AG09309 (cell line): ENCODE results near the gene RABL2A.
"Not testable (repeated sequence)": the region's sequence is repeated elsewhere in the genome, so short reads cannot be mapped to it uniquely, and the experiment has no call there.

Experiments
- DNase-seq: peaks from one replicate; pipeline ENCODE4 v3.0.0-alpha.2; 2010; ENCODE audit warnings: low read depth
- H3K4me3 ChIP-seq: 2 replicates; pipeline ENCODE4 v1.5.1; 2011; ENCODE audit warnings: mild to moderate bottlenecking, low read depth, low read length, moderate library complexity; ENCODE audit not compliant: control insufficient read depth
- CTCF ChIP-seq: IDR thresholded peaks from 2 replicates; pipeline ENCODE4 v1.5.1; 2011; ENCODE audit warnings: mild to moderate bottlenecking, low read depth, low read length, inconsistent platforms; ENCODE audit not compliant: insufficient read depth, control insufficient read depth; ENCODE audit errors: missing control alignments

RABL2A gene

GRCh38 chr2:113626616-113627330, at the start of gene RABL2A:
Gene RABL2A, plus strand, starts transcription at chr2:113627266. Its CDS starts 1,341 bp downstream, at chr2:113628607.
- peak within 1 kb of the TSS; percentile 50 for H3K4me3 ChIP-seq
- DNase-seq: not testable (repeated sequence)

DNA sequence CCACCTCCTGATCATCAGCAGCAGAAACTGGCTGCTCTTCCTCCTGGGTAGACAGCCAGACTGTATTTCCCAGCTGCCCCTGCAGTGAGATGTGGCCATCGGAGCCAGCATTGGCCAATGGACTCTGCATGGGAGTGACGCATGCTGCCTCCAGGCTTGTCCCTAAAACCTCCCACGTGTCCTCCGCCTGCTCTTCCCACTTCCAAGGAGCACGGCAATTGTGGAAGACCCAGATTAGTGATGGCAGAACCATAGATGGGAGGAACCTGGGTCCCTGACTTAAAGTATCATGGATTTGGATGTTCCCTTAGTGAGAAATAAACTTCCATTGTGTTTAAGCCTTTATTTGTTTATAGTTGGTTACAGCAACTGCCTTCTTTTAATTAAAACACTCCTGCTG, 48.6 kb upstream of the RABL2A start:
- H3K4me3 ChIP-seq, DNase-seq: not testable (repeated sequence)

- H3K4me3 ChIP-seq, DNase-seq: not testable (repeated sequence)
Observed at GRCh38 chr2:113582473-113582872, 44.6 kb upstream of the RABL2A start.

DNA sequence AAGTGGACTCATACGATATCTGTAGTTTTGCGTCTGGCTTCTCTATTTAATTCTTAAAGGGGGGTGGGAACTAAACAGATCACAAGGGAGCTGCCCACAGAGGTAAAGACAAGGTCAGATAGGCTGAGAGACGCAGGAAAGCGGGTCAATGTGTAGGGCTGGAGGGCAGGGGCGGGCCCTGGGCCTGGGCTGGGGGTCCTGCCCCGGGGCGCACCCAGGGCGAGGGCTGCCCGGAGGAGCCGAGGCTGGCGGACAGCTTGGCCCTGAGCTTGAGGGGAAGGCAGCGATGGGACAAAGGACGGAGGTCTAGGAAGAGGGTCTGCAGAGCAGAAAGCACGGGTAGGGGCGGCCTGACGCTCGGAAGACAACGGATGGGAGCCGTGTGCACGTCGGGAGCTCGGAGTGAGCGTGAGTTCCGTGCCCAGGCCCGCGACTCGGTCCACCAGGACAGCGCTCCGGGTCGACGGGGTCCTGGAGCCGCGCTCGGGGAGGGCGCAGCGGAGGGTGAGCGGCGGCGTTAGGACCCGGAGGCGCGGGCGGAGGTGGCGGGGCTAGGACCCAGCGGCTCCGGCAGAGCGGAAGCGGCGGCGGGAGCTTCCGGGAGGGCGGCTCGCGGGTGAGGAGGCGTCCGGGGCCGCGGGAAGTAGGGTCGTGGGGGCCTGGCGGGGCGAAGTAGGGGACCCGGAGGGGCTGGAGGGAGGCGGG, 43.4 kb upstream of the RABL2A start:
- not testable (repeated sequence) for DNase-seq
- H3K4me3 ChIP-seq: peak overlapping the region; percentile 46

- not testable (repeated sequence) for DNase-seq
Observed at GRCh38 chr2:113584311-113585092, 42.6 kb upstream of the RABL2A start.

DNA sequence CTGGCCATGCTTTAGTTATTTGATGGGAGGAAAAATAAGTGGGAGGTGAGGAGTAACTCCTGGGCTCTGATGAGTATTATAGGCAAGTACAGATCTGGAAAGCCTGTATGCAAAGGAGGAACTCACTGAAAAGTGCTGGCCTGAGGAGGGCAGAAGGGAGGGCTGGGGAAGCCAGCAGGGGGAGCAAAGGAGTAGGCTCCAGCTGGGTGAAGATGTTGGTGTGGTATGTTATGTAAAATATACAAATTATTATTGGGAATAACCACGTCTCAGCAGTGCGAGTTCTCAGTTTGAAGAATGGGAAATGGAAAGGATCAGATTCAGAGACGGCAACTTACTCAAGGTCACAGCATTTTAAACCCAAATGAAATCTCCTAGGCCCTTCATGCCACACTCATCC, 39.9 kb upstream of the RABL2A start:
- H3K4me3 ChIP-seq, DNase-seq: not testable (repeated sequence)
- TF ChIP-seq CTCF: peak; percentile 56

More at GRCh38 chr2:113584311-113585092, 42.6 kb upstream of the RABL2A start:
- peak overlapping the region; percentile 48 for H3K4me3 ChIP-seq

DNA sequence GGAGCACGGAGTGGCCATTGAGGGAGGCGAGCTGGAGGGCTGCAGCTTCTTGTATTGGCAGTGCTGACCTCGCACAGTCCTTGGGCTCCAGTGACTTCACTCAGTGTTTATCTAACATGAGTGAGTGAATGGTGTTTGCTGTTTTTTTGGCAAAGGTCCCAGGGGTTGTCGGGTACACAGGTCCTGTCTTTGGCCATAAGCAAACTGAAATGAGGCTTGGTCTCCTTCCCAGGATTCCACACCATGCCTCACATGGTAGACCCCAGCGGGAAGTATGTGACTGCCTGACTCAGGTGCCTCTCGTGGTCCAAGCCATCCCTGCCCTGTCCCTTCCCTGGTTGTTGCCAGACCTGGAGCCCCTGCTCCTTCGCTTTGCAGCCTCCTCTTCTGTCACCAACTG, 37.5 kb upstream of the RABL2A start:
- DNase-seq, H3K4me3 ChIP-seq: not testable (repeated sequence)

- not testable (repeated sequence) for H3K4me3 ChIP-seq, DNase-seq
Observed at GRCh38 chr2:113591926-113592325, 35.1 kb upstream of the RABL2A start.

DNA sequence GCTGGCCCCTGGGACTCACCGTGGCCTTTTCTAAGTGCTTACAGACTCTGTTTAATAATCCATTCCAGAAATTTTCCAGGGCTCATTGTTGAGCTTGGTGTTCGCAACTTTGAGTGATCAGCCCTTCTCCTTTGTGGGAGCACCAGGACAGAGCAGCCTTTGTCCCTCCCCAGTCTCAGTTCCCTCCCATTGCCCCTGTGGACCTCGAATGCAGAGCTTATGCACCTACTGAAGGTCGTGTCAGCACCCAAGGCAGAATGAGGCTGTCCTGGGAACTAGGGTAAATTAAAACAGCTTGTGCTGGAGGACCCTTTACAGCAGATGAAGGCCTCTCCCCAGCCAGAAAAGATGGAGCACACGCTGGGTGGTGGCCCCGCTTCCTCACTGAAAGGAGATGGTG, 33.8 kb upstream of the RABL2A start:
- not testable (repeated sequence) for H3K4me3 ChIP-seq, DNase-seq

- not testable (repeated sequence) for H3K4me3 ChIP-seq, DNase-seq
Observed at GRCh38 chr2:113595725-113596124, 31.3 kb upstream of the RABL2A start.

GRCh38 chr2:113597164-113597563, 29.9 kb upstream of the RABL2A start:
- not testable (repeated sequence) for DNase-seq, H3K4me3 ChIP-seq

DNA sequence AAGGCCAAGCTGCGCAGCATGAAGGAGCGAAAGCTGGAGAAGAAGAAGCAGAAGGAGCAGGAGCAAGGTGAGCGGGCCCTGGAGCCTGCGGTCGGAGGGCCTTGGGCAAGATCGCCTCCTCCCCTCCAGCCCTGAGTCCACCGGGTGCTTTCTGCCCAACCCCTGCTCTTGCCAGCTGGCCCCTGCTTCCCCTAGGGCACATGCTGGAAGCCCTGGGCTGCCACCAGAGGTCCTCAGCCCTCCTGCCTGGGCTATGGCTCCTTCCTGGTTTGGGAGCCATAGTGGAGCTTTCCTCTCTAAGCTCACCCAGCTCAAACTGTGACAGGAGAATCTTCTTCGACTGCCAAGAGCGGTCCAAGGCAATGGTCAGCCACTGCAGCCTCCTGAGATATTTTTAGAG, 29.5 kb upstream of the RABL2A start:
- not testable (repeated sequence) for DNase-seq, H3K4me3 ChIP-seq

DNA sequence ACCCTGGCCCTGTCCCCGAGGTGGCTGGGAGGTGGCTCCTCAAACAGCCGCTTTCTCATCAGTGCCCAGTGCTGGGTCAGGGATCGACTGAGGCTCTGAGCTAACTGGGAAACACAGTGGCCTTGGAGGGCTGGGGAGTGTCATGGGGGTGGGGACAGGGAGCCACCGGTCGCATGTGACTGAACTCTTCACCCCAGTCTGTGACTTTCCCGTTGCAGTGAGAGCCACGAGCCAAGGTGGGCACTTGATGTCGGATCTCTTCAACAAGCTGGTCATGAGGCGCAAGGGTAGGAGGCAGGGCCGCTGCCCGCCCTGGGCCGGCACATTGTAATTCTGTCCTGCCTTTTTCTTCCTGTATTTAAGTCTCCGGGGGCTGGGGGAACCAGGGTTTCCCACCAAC, 28.9 kb upstream of the RABL2A start:
- H3K4me3 ChIP-seq, DNase-seq: not testable (repeated sequence)

GRCh38 chr2:113598738-113599137, 28.3 kb upstream of the RABL2A start:
- DNase-seq, H3K4me3 ChIP-seq: not testable (repeated sequence)

GRCh38 chr2:113599208-113599607, 27.9 kb upstream of the RABL2A start:
- not testable (repeated sequence) for H3K4me3 ChIP-seq, DNase-seq

GRCh38 chr2:113602040-113602769, 24.9 kb upstream of the RABL2A start:
- DNase-seq, H3K4me3 ChIP-seq: not testable (repeated sequence)
